ENCODE data around the gene CLEC5A. TPM values are rescaled to one million over a fixed set of nuclear protein-coding genes. Genes with fewer than 3 reads are reported as not detected.
"Not testable (repeated sequence)": the region's sequence is repeated elsewhere in the genome, so short reads cannot be mapped to it uniquely, and the experiment has no call there.

Gene CLEC5A
- total and polyA plus RNA-seq, 7 donors, result 0.03 to 1.8 (median 0.60) TPM; not detected in 2

- Histone ChIP-seq H3K27ac (no peak overlapping the region), H3K9me3 (no peaks in the 10 kb centered on the region), H3K4me3 (no peak overlapping the region), H3K4me1 (no peaks in the 10 kb centered on the region), H3K27me3 (no peaks in the 10 kb centered on the region), H3K36me3 (no peaks in the 10 kb centered on the region)
- 66 to 69% methylated on average over 2 of the region's 2 CpGs for WGBS, 2 donors
- DNase-seq, result no peak
- intact Hi-C loops (cut with DNase I), result no loop called here
- no peak for TF ChIP-seq POLR2AphosphoS5 (IDR thresholded peaks at IDR 0.05)
- no peak for TF ChIP-seq POLR2A (IDR thresholded peaks at IDR 0.05)
- no peak for TF ChIP-seq CTCF (IDR thresholded peaks at IDR 0.05)
- no peak for TF ChIP-seq EP300 (IDR thresholded peaks at IDR 0.05)
These were observed 43.4 kb upstream of the CLEC5A start for GRCh38 chr7:141990011-141990725.

DNA sequence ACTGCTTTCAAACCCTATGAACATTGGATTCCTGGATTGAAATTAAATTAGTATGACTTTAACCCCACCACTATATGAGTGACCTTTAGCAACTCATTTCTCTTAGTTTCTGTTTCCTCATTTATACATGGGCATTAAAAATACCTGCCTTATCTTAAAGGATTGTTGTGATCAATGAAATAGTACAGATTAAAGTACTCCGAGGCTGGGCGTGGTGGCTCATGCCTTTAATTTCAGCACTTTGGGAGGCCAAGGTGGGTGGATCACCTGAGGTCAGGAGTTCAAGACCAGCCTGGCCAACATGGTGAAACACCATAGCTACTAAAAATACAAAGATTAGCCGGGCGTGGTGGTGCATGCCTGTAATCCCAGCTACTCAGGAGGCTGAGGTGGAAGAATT lies 41.0 kb upstream of the CLEC5A start:
- H3K27ac ChIP-seq; DNase-seq; H3K27me3 ChIP-seq; H3K36me3 ChIP-seq; H3K4me1 ChIP-seq; H3K4me3 ChIP-seq; intact Hi-C loops (cut with DNase I); H3K9me3 ChIP-seq: not testable (repeated sequence)
- WGBS, 2 donors, result 27 to 71% methylated on average over 4 of the region's 4 CpGs

- H3K27ac ChIP-seq, result no peak overlapping the region
- no peaks in the 10 kb centered on the region for H3K9me3 ChIP-seq
- H3K36me3 ChIP-seq, result no peaks in the 10 kb centered on the region
- TF ChIP-seq CTCF (IDR thresholded peaks at IDR 0.05) (no peak), POLR2AphosphoS5 (IDR thresholded peaks at IDR 0.05) (no peak), EP300 (IDR thresholded peaks at IDR 0.05) (no peak)
- H3K4me1 ChIP-seq, result no peaks in the 10 kb centered on the region
- no peak overlapping the region for H3K4me3 ChIP-seq
- 89 to 91% methylated on average over 2 of the region's 2 CpGs for WGBS, 2 donors
- no peaks in the 10 kb centered on the region for H3K27me3 ChIP-seq
- intact Hi-C loops (cut with DNase I), result no loop called here
- no peak for DNase-seq
These were observed 40.1 kb upstream of the CLEC5A start for GRCh38 chr7:141986923-141987322.

- H3K9me3 ChIP-seq; DNase-seq; H3K36me3 ChIP-seq; intact Hi-C loops (cut with DNase I); H3K27ac ChIP-seq; H3K27me3 ChIP-seq; H3K4me3 ChIP-seq; H3K4me1 ChIP-seq: not testable (repeated sequence)
- 83 to 92% methylated on average over 8 to 11 of the region's 13 CpGs for WGBS, 2 donors
These were observed 39.2 kb upstream of the CLEC5A start for GRCh38 chr7:141985926-141986325.

GRCh38 chr7:141979568-141979967 lies 32.8 kb upstream of the CLEC5A start:
- Histone ChIP-seq H3K27me3 (no peaks in the 10 kb centered on the region), H3K27ac (no peak overlapping the region), H3K4me3 (no peak overlapping the region), H3K36me3 (no peaks in the 10 kb centered on the region), H3K9me3 (no peaks in the 10 kb centered on the region), H3K4me1 (no peaks in the 10 kb centered on the region)
- intact Hi-C loops (cut with DNase I), result no loop called here
- DNase-seq, result no peak
- WGBS, 2 donors, result 54 to 85% methylated on average over 2 of the region's 2 CpGs
- TF ChIP-seq POLR2AphosphoS5 (IDR thresholded peaks at IDR 0.05) (no peak), POLR2A (IDR thresholded peaks at IDR 0.05) (no peak), EP300 (IDR thresholded peaks at IDR 0.05) (no peak), CTCF (IDR thresholded peaks at IDR 0.05) (no peak)

DNA sequence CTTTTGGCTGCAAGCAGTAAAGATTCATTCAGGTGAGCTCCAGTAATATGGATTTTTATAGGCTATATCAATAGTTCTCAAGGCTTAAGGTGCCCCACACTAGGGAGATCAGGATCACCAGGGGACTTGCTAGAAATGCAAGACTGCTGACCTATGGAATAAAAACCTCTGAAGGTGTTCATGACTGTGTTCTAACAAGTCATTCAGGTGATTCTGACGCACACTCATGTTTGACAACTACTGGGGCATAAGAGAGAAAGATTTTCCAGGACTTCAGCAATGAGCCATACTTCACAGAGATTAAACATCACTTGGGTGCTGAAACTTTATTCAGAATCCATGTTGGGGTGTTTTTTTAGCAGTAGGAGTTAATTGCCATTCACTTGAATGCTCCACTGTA lies 31.6 kb upstream of the CLEC5A start:
- Histone ChIP-seq H3K27me3 (no peaks in the 10 kb centered on the region), H3K9me3 (no peaks in the 10 kb centered on the region), H3K4me1 (no peaks in the 10 kb centered on the region), H3K36me3 (no peaks in the 10 kb centered on the region), H3K4me3 (no peak overlapping the region), H3K27ac (no peak overlapping the region)
- intact Hi-C loops (cut with DNase I), result no loop called here
- DNase-seq, result no peak
- WGBS, 2 donors, result 92 to 96% methylated on average over 1 of the region's 1 CpG
- no peak for TF ChIP-seq POLR2A (IDR thresholded peaks at IDR 0.05)
- TF ChIP-seq EP300 (IDR thresholded peaks at IDR 0.05), result no peak
- no peak for TF ChIP-seq POLR2AphosphoS5 (IDR thresholded peaks at IDR 0.05)
- no peak for TF ChIP-seq CTCF (IDR thresholded peaks at IDR 0.05)
